ENCODE measurements around the gene USP21. TPM values are rescaled to one million over a fixed set of nuclear protein-coding genes. Genes with fewer than 3 reads are reported as not detected.

Gene USP21
- total and polyA plus RNA-seq, 2 of the 13 experiments (the other 11 are each of a cell fraction or from before 2014, with no cell fraction given), result 10.1 to 33.1 TPM

- TF ChIP-seq POGK (CRISPR knock-in tag; conservative IDR thresholded peaks at IDR 0.05) (peak; percentile 44; the same call in 1 of the 2 replicates), JUND (CRISPR knock-in tag; IDR thresholded peaks at IDR 0.05) (no peak), FOXK1 (CRISPR knock-in tag; IDR thresholded peaks at IDR 0.05; ENCODE audit: borderline replicate concordance, low read depth) (no peak), ZSCAN31 (CRISPR knock-in tag; IDR thresholded peaks at IDR 0.05; ENCODE audit: low read depth) (no peak), ZNF687 (CRISPR knock-in tag; IDR thresholded peaks at IDR 0.05) (0 out of 2 replicates have a peak, but pooled peaks have one; percentile 4), ZNF230 (CRISPR knock-in tag; IDR thresholded peaks at IDR 0.05) (no peak), ZNF704 (CRISPR knock-in tag; IDR thresholded peaks at IDR 0.05; ENCODE audit: borderline replicate concordance) (no peak), NR3C1 (CRISPR knock-in tag; IDR thresholded peaks at IDR 0.05) (no peak), IRF9 (CRISPR knock-in tag; IDR thresholded peaks at IDR 0.05; ENCODE audit: borderline replicate concordance) (no peak), MYPOP (CRISPR knock-in tag; IDR thresholded peaks at IDR 0.05) (no peak), ZFY (CRISPR knock-in tag; IDR thresholded peaks at IDR 0.05) (peak; percentile 23; the same call in 1 of the 2 replicates), ZNF496 (CRISPR knock-in tag; IDR thresholded peaks at IDR 0.05; ENCODE audit: insufficient replicate concordance) (no peak), ZFP36L2 (CRISPR knock-in tag; IDR thresholded peaks at IDR 0.05) (no peak)
These were observed 41.9 kb downstream of the USP21 start (continued) for GRCh38 chr1:161200992-161201835.
